GM19035 (cell line): Measurements from ENCODE around the gene RNF144B.
"Not testable (repeated sequence)": the region's sequence is repeated elsewhere in the genome, so short reads cannot be mapped to it uniquely, and the experiment has no call there.

Experiments used
- ATAC-seq: cut with Tn5 transposase; IDR thresholded peaks from one replicate; pipeline ENCODE4 v1.9.1; 2021; ENCODE audit not compliant: unreplicated experiment

RNF144B gene

DNA sequence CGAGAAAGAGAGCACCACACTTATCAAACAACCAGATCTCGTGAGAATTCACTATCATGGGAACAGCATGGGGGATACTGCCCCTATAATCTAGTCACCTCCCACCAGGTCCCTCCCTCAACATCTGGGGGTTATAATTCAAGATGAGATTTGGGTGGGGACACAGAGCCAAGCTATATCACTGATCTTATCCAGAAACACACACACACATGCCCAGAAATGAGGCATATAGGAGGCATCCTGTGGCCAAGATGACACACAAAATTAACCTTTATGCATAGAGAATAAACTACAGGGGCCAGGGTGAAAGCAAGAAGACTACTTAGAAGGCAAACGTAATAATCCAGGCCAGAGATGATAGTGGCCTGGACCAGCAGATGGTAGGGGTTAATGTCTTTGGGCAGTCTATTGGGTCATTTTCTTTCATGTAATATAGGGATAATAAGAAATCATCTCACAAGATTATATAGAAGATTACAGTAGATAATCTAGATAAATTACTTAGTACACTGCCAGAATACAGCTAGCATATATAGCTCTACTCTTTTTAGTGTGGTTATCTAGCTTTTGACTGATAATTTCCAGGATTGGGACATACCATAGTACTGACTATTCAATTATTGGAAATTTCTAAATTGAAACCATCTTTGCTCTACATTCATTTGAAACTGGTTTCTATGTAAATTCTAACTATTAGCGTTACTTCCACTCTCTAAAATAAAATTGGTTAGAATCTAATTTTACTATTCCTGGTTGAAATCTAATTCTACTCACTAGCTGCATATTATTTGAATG is 20.0 kb downstream of the RNF144B start:
- no peak for ATAC-seq

DNA sequence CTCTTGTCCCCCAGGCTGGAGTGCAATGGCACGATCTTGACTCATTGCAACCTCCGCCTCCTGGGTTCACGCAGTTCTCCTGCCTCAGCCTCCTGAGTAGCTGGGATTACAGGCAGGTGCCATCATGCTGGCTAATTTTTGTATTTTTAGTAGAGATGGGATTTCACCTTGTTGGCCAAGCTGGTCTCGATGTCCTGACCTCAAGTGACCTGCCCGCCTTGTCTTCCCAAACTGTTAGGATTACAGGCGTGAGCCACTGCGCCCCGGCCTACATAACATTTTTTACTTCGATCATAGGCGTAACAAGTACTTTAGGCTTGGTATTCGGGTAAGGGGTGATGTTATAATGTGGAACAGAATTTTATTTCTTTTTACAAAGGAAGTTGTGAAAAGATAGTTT is 22.5 kb downstream of the RNF144B start:
- not testable (repeated sequence) for ATAC-seq

DNA sequence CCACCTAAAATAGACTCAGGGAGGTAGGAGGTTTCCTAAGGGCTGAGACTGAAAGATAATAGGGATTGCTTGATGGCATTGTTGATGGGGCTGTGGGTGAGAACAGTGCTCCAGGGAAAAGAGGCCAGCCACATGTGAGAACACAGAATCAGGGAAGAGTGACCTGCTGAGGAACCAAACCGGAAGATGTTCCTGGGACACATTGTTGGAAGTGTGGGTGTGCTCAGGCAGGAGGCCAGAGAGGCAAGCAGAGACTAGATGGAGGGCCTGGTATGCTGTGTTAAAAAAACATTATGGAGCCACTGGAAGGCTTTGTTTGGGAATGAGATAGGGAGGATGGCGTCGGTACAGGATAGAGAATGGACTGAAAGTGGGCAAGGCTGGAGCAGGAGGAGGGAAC is 23.3 kb downstream of the RNF144B start:
- ATAC-seq, result no peak

DNA sequence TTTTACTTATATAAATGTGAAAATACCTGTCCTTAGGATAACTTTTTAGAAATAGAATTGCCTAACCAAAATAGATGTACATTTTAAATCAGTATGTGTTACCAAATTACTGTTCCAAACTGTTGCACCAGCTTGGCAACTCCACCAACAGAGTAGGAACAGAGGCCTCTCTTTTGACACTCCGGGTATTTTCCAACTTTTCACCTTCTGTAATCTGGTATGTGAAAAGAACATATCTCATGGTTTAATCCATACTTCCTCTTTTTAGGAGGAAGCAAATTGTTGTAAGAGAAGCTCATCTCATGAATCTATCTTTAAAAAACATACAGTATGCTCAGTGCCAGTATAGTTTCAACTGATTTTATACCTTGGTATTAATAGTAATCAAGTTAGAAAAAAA is 24.9 kb downstream of the RNF144B start:
- ATAC-seq, result no peak

- no peak for ATAC-seq
Measured at GRCh38 chr6:18412644-18413043, 25.5 kb downstream of the RNF144B start.

GRCh38 chr6:18413381-18413780 is 26.2 kb downstream of the RNF144B start:
- ATAC-seq, result no peak

DNA sequence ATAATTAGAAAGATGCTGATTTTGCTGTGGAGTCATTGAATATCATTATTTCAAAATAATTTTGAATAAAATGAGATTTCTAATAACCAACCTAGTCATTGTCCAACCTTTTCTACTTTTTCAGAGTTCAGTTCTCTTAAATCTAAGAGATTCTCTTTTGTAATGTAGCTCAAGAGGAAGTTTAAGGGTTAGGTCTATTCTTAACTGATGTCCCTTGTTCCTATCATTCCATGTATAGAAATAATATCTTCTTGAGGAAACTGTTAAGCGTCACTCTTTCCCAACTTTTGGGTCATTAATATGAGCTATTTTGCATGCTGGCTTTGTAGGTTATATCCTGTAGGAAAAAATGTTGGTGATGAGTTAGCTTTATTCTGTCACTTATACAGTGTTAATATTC is 27.0 kb downstream of the RNF144B start:
- ATAC-seq, result no peak

DNA sequence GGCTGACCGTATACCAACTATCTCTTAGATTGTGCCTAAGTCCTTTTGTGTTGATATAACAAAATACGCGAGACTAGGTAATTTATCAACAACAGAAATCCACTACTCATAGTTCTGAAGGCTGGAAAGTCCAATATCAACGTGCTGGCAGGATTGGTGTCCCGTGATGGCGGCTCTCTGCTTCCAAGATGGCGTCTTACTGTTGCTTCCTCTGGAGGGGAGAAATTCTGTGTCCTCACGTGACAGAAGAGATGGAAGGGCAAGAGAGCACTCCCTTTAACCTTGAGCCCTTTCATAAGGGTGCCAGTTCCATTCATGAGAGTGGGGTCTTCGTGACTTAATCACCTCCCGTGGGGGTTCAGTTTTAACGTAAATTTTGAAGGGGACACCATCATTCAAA is 28.1 kb downstream of the RNF144B start:
- no peak for ATAC-seq

DNA sequence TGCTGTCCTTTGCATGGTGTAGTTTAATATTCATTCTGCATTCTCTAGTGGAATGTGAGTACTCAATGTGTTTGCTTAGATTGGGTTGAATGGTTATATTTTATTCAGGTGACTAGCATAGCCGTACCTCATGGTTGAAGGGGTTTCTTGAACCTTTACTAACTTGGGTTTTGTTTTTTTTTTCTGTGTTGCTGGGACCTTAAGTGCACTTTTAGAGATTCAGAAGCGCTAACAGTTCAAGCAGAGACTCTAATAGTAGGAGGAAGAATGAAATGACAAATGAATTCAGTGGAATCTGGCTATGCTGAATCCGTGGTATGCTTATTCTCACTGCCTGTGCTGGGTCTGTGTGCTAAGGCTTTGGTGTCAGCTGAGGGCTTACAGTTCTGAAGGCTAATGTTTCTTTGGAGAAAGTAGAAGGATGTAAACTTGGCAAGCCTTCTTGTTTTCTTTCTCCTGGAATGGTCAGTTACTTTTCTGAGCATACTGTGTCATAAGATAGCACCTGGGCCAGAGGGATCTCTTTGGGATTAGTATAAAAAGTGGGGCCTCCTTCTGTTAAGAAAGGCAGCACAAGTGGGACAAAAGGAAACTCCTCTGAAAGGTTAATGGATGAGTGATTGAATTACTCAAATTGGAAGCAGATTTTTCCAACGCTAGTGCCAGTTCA is 28.7 kb downstream of the RNF144B start:
- ATAC-seq, result no peak

DNA sequence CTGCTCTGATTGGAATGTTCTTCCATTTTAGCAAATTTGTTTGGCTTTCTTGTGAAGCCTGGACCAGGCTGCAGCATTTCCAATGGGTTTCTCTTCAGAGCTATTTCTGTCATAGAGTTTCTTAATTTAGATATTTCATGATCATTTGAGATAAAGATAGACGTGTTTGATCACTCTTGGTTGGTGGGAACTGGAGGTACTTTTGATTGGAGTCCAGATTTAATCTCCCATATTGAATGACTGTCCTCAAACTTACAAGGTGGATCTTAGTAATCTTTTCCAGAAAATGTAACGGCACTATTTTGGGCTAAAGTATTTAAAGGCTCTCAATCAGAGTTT is 29.2 kb downstream of the RNF144B start:
- no peak for ATAC-seq

DNA sequence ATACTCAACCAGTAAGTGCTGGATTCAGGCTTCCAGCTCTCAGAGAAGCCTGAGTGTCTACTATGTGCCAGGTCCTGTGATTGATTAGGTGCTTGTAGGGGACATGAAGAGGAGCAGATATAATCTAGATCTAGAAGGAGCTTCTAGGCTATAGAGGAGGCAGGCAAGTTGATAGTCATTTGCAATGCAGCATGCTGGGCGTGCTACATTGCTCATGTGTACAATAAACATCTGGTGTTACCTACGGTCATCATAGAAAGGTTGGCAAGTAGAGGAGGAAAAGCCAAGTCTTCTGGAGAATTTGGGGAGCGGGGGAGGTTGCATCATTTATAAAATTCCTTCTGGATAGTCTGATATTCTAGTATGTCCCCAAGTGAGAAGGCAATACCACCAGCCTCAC is 33.2 kb downstream of the RNF144B start:
- ATAC-seq, result no peak

DNA sequence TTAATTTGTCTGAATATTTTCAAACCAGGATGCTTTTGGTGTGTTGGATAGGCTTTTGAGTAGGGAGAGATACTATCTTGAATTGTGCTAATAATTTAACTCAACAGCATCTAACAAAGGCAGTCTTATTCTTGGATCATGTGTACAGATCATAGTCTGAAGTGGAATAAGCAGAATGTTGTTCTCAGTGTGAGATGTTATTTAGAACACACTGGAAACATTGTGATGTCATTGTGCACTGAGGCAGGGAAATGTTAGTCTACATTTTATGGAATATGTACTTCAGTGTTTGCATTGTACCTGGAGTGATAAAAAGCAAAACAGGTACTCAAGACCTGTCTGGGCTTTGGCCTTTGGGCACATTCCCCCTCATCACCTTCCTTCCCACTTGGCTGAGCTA is 35.0 kb downstream of the RNF144B start:
- ATAC-seq, result no peak

- ATAC-seq, result no peak
Measured at GRCh38 chr6:18423426-18423825, 36.3 kb downstream of the RNF144B start.

DNA sequence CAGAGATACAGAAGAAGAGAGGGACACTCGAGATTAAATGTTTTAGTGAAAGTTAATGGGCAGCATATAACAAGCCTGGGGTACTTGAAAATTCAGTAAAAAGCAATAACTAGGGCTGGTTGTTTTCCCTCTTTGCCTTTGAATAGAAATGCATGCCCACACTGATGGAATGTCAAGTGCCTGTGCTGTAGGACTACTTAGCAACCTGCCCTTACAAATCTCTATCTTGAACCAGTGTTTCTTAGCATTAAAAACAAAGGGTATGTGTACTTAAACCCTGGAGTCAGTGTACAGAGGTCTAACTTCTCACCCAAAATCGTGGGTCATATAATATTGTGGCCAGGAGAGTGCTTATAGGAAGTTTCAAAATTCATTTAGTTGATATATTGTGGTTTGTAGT is 37.1 kb downstream of the RNF144B start:
- no peak for ATAC-seq

DNA sequence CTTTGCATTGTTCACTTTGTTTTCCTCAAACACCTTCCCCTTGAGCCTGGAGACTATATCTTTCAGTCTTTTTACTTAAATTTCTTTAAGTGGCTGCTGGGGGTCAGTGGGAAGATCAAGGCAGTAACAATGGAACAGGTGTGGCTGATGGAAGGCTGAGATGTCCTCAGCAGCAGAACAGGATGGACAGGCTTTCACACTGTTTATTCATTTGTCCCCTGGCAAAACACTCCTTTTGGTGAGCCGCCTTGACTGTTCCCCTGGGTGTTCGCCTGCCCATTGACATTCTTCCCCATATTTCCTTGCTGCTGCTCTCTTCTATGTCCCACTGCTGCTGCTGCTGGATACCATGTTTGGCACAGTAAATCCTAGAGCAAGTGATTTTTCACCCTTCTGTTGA is 38.1 kb downstream of the RNF144B start:
- ATAC-seq, result no peak

DNA sequence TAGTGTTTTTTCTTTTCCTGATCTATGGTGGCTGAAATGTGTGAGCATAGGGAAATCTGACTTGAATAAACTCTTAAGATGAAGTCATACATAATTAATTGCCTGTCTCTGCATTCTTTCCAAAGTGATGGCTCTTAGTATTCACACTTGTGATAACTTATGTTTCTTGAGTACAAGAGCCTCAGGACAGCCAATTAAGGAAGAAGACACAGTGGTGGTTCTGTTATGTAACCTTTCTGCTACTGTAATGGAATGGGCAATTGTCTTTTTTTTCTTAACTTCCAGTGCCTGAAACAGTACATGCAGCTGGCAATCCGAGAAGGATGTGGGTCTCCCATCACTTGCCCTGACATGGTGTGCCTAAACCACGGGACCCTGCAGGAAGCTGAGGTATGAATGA is 40.1 kb downstream of the RNF144B start:
- no peak for ATAC-seq

DNA sequence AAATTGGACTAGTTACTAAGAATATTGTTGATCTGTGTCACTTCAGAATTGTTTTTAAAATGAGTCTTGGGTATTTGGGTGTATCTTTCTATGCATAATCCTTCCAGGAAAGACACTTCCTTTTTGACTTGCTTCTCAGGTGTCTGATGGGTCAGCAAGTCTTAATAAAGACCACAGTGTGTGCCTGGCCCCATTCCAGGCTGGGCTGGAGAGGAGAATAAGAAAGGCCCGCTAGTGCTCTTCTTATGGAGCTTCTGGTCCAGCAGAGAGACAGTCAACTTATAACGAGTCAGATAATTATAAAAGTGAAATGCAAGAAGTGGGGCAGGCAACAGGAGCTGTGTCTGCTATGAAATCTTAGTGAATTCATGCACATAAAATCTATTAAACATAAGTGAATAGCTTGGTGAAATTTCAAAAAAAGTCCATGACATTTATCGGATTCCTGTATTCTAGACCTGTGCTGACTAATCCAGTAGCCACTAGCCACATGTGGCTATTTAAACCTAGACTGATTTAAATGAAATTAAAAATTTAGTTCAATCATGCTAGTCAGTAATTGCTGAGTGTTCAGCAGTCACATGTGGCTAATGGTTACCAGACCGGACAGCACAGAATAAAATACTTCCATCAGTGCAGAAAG is 42.6 kb downstream of the RNF144B start:
- no peak for ATAC-seq

GRCh38 chr6:18431581-18431980 is 44.4 kb downstream of the RNF144B start:
- ATAC-seq, result no peak

GRCh38 chr6:18432180-18432579 is 45.0 kb downstream of the RNF144B start:
- ATAC-seq, result no peak

DNA sequence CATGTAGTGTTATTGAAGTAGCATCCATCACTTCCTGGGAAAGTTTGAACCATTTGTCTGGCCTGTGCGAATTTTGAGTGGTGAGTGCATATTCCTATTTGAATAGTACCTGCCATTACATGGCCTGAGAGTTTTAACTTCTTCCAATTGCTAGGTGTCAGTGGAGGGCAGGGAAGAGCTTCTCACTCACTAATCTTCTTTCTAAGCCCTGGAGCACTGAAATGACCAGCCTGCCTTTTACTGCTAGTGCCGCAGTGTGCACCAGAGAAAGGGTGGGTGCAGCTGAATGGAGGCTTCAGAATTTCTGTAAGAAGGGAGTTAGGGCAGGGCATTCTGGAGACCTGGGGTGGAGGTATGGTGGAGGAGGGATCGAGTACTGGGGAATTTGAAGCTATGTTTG is 45.5 kb downstream of the RNF144B start:
- ATAC-seq, result no peak

- no peak for ATAC-seq
Measured at GRCh38 chr6:18433059-18433458, 45.9 kb downstream of the RNF144B start.

- ATAC-seq, result no peak
Measured at GRCh38 chr6:18436341-18436740, 49.2 kb downstream of the RNF144B start.
